GM12891 (cell line): ENCODE data around the gene CARD9.

Experiments
- DNase-seq: peaks from one replicate; pipeline ENCODE4 v3.0.0; 2011; ENCODE audit warnings: low spot score; ENCODE audit not compliant: insufficient read length
- FAIRE-seq: peaks from 2 replicates; lab custom pipeline; 2011; peaks lifted over from hg19 to GRCh38; lab: Jason Lieb, UNC
- PAX5 ChIP-seq: IDR thresholded peaks from 2 replicates; pipeline ENCODE4 v1.6.1; 2011; ENCODE audit warnings: low read length, moderate library complexity, mild to moderate bottlenecking; ENCODE audit not compliant: insufficient read depth, severe bottlenecking
- POLR2A ChIP-seq: IDR thresholded peaks from 2 replicates; pipeline ENCODE4 v1.6.1; 2011; ENCODE audit warnings: low read depth, low read length, control low read depth
- POLR2AphosphoS5 ChIP-seq: IDR thresholded peaks from 2 replicates; pipeline ENCODE4 v1.6.1; 2011; ENCODE audit warnings: low read depth, low read length, control low read depth
- POU2F2 ChIP-seq: IDR thresholded peaks from 2 replicates; pipeline ENCODE4 v1.6.1; 2011; ENCODE audit warnings: low read depth, mild to moderate bottlenecking, control low read depth, low read length, moderate library complexity
- SPI1 ChIP-seq: IDR thresholded peaks from 2 replicates; pipeline ENCODE4 v1.6.1; 2011; ENCODE audit warnings: low read depth, low read length, control low read depth
- TAF1 ChIP-seq: IDR thresholded peaks from 2 replicates; pipeline ENCODE4 v1.6.1; 2011; ENCODE audit warnings: low read depth, low read length, control low read depth

The CARD9 gene

DNA sequence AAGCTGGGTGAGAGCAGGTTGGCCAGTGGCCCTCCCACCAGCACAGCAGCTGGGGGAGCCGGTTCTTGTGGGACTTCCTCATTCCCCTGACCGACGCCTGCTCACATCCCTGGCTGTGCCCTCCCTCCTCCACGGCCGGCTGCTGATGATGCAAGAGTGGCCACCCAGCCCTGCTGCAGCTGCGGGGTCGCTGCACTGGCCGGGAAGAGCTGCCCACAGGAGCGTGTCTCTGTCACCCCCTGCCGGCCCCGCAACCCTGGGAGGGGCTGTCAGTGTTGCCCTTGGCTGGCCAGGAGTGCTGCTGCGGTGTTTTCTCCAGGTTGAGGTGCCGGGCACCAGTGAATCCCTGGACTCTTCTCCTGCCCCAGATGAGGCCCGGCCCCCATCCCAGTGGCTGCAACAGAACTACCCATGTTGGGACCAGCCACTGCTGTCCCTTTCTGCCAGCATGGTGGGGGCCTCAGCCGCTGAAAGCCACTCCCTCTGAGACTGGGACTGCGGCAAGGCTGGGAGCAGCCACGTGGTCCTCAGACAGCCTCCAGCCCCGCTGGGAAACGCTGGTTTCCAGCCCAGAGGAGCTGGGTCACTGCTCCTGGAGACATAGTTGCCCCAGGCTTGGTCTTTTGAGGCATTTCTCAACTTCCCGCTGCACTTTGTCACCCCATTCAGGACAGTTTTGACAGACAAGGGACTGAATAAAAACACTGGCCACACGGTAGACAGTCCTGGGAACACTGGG is 739 bp downstream of the CARD9 start:
- FAIRE-seq (no peak), DNase-seq (no peak)
- TF ChIP-seq POLR2AphosphoS5 (no peak), SPI1 (peak; percentile 72)

DNA sequence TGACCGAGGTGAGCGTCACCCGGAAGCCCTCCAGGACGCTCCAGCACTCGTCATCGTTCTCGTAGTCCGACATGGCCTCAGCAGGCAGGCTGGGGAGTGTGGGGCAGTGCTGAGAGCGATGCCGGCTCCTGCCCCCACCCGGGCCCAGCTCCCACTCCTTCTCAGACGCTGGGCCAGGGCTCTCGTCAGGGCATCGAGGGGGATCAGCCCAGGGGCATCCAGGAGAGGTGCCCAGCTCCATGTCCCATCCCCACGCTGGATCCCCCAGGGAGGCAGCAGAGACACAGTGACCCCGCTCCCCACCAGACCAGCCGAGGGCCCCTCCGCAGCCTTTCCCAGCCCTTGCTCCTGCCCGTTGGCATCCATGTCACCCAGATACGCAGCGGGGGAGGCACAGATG is 1.5 kb downstream of the CARD9 start:
- TF ChIP-seq PAX5 = no peak
- TF ChIP-seq POU2F2 = no peak
- no peak for TF ChIP-seq TAF1
- TF ChIP-seq POLR2A = no peak
- TF ChIP-seq POLR2AphosphoS5 = no peak
- TF ChIP-seq SPI1 = no peak
- FAIRE-seq = no peak
- no peak for DNase-seq

DNA sequence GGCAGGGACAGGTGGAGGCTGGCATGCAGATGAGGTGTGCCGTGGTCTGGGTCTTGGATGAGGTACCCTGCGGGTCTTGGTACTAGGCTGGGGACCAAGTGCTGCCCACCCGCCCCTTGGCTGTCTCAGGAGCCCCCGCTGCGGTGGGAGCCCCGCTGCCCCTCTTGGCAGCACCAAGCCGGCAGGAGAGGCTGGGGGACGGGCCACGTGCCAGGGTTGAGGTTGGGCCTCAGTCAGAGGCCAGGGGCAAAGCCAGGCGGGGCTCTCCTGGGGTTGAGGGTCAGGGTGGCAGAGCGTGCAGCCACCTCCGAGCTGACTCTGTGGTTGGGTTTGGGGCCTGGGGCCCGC is 2.0 kb downstream of the CARD9 start:
- no peak for FAIRE-seq
- TF ChIP-seq POU2F2 (no peak), PAX5 (no peak), POLR2AphosphoS5 (no peak), TAF1 (no peak), SPI1 (no peak), POLR2A (no peak)
- DNase-seq = no peak

DNA sequence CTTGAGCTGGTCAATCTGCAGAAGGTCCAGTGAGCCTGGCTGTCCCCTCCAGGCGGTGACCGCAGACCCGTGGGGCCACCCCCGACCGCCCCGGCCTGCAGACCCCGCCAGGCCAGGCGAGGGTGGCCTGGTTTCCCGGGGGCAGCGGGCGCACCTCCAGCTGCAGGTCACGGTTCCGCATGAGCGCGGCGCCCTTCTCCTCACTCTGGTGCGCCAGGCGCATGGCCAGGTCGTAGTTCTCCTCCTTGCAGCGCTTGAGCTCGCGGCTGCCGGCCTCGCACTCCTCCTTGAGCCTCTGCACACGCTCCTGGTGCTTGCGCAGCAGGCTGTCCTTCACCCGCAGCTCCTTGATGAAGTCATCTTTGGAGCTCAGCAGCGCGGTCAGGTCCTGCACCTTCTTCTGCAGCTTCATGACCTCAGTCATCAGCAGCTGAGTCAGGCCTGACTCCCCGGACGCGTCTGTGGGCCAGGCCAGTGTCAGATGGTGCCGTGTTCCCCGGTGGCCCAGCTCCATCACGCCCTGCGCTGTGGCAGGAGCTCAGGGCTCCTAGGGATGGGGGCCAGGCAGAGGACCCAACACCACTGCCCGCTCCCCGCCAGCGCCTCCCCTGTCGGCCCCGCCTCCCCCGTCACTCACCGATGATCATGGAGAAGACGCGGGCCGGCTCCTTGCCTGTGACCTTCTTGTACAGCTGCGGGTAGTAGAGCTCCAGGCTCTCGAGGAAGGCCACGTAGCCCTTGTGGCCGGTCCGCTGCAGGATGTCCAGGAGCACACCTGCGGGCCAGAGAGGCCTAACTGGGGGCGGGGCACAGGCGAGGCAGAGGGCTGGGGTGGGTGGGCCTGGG is 2.6 kb downstream of the CARD9 start:
- no peak for DNase-seq

DNA sequence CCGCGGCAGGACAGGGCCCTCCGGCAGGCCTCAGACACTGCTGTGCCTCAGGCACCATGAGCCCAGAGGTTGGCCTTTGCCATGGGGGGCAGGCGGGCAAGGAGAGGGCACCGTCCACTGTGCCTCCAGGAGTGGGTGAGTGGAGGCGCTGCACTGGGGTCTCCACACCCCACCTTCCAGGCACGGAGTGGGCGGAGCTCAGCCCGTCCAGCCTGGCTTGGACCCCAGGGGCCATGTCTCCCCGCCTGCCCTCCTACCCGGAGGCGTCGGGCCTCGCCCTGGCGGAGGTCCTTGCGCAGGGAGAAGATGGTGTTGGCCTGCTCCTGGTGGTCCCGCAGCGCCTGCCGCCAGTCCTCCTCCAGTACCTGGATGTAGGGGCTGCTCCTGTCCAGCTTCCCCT is 3.4 kb downstream of the CARD9 start:
- FAIRE-seq (no peak), DNase-seq (no peak)
- no peak for TF ChIP-seq POLR2A
- TF ChIP-seq TAF1 = no peak
- TF ChIP-seq SPI1 = no peak
- TF ChIP-seq POLR2AphosphoS5 = no peak
- TF ChIP-seq POU2F2 = no peak
- no peak for TF ChIP-seq PAX5

More for the DNA sequence above, 2.6 kb downstream of the CARD9 start:
- FAIRE-seq = no peak
- TF ChIP-seq PAX5 (no peak), TAF1 (no peak), SPI1 (no peak), POLR2A (no peak), POLR2AphosphoS5 (no peak), POU2F2 (no peak)

DNA sequence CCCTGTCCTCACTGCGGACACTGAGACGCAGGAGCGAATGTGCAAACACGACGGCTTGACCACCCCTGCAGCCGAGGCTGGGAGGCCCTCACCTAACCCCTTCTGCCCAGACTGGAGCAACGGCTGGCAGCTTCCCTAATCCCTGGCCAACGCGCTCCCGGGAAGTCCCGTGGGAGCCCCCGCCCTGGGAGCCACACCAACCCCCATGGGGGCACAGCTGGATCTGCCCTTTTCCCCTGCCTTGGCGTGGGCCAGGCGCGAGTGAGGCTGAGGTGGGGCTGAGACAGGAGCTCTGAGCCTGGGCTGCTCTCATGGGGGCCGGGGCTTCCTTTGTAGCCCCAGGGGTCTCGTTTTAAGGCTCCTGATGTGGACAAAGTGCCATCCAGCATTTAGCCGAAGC is 5.3 kb downstream of the CARD9 start:
- FAIRE-seq = no peak
- DNase-seq = no peak
- TF ChIP-seq SPI1 (no peak), PAX5 (no peak), POLR2AphosphoS5 (no peak), POLR2A (no peak), POU2F2 (no peak), TAF1 (no peak)

DNA sequence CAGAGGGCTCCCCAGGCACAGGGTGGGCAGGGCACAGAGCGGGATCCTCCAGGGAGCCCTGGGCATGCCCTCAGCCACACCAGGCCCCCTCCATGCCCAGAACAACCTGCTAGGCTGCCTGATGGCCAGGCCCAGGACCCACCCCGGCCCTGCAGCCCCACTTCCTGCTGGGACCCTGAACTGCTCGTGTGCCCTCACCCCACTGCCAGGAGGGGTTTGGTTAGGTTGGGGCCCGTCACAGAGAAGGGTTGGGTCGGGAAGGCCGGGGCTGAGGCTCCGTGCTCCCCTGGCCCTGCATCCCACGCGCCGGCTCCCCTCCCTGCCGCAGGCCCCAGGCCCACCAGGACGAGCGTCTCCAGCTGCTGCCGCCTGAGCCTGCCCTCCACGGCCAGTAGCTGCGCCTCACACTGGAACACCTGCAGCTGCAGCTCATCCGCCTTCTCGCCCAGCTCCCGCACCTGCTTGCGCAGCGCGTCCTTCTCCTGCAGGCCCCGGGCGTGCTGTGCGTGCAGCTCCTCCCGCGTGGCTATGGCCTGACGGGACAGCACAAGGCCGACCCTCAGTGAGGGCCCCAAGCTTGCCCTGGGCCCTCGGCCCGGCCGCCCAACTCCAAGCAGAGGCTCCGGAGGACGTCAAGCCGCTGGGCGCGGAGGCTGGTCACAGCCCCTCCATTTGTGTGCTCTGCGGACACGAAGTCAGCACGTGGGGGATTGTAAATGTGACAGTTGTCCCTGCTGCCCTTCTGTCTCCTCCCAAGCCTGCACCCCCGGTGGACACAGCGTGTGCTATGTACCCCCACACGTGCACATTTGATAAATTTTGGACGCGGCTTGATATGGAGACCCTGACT is 5.9 kb downstream of the CARD9 start:
- no peak for TF ChIP-seq POLR2AphosphoS5
- no peak for TF ChIP-seq POU2F2
- TF ChIP-seq SPI1 = no peak
- no peak for TF ChIP-seq PAX5
- no peak for TF ChIP-seq POLR2A
- no peak for TF ChIP-seq TAF1
- FAIRE-seq = no peak
- no peak for DNase-seq

DNA sequence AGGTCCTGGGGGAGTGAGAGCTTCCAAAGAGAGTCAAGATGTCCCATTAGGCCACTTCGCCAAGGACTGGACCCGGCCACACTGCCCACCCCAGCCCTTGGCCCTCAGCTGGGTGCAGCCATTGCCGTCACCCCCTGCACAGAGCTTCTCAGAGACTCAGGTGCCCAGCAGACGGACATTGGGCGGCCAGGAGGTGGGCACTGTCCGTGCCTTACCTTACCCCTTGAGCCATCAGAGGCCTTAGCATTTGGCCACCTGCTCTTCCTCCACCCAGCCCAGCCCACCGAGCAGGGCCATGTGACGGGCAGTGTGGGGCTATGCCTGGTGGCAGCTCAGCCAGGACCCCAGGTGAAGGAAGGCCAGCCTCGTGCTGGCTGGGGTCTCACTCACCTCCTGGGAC is 6.6 kb downstream of the CARD9 start:
- no peak for FAIRE-seq
- no peak for TF ChIP-seq POLR2A
- TF ChIP-seq TAF1 = no peak
- TF ChIP-seq SPI1 = no peak
- TF ChIP-seq POU2F2 = no peak
- TF ChIP-seq POLR2AphosphoS5 = no peak
- TF ChIP-seq PAX5 = no peak
- DNase-seq = no peak

DNA sequence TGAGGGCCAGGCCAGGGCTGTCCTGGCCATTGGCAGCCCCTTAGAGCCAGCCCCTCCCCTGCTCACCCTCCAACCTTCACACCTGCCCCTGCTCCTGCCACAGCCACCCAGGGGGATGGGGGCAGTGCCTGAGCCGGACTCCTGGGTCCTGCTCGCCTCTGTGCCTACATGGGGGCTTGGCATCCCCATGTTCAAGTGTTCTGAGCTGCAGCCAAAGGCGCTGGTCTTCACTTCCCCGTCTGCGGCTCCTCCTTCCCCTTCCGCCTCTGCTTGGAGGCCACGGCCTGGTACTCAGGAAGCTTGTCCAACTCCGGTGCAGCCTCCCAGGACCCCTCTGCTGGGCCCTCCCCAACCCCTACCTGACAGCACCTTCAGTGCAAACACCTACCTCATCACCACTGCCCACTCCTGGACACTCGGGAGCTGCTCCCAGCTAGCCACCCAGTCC is 7.7 kb downstream of the CARD9 start:
- FAIRE-seq (no peak), DNase-seq (no peak)
- no peak for TF ChIP-seq POLR2AphosphoS5
- TF ChIP-seq TAF1 = no peak
- TF ChIP-seq SPI1 = no peak
- no peak for TF ChIP-seq POU2F2
- TF ChIP-seq POLR2A = no peak
- TF ChIP-seq PAX5 = no peak
